Activated T-cell treated with anti-CD3 and anti-CD28 coated beads, Interleukin-2, amount 50 U/mL, for 72 hours (primary cell): ENCODE data around the gene SLC13A2. TPM values are rescaled to one million over a fixed set of nuclear protein-coding genes. Genes with fewer than 3 reads are reported as not detected.
"Not testable (repeated sequence)": the region's sequence is repeated elsewhere in the genome, so short reads cannot be mapped to it uniquely, and the experiment has no call there.

ENCODE experiments used
- ATAC-seq, 2 donors: fragments of 150-1000 bp; cut with Tn5 transposase; replicated peaks in 1 of 2; 2 replicates each; pipeline ENCODE4 v1.10.0; 2021; ENCODE audit warnings: moderate library complexity in 2 of 2, mild to moderate bottlenecking in 1 of 2
- DNase-seq, 2 donors: peaks; one replicate each; pipeline ENCODE4 v3.0.0; 2021 to 2022; ENCODE audit warnings: mixed read lengths in 1 of 2
- H3K27ac Mint-ChIP-seq: one replicate; pipeline ENCODE4 v1.8.0; 2022; ENCODE audit warnings: mild to moderate bottlenecking, moderate library complexity, mixed read lengths
- H3K27me3 Mint-ChIP-seq: one replicate; pipeline ENCODE4 v1.8.0; 2022; ENCODE audit warnings: low read depth, mixed read lengths
- H3K36me3 Mint-ChIP-seq, 2 donors: one replicate each; pipeline ENCODE4 v1.8.0; 2022; ENCODE audit warnings: mixed read lengths in 2 of 2, mild to moderate bottlenecking in 1 of 2; ENCODE audit not compliant: insufficient read depth in 2 of 2
- H3K4me1 Mint-ChIP-seq: one replicate; pipeline ENCODE4 v1.8.0; 2022; ENCODE audit warnings: low read depth, mixed read lengths
- H3K4me3 Mint-ChIP-seq, 2 donors: one replicate each; pipeline ENCODE4 v1.8.0; 2022; ENCODE audit warnings: mild to moderate bottlenecking in 2 of 2, mixed read lengths in 2 of 2, moderate library complexity in 2 of 2
- H3K9me3 Mint-ChIP-seq, 2 donors: one replicate each; pipeline ENCODE4 v1.8.0; 2022; ENCODE audit warnings: mixed read lengths in 2 of 2
- total RNA-seq, 2 donors: library from RNA; stranded (reverse); gene quantifications; one replicate each; pipeline ENCODE4 v1.2.3, GENCODE V29; 2022

Gene SLC13A2, protein sequence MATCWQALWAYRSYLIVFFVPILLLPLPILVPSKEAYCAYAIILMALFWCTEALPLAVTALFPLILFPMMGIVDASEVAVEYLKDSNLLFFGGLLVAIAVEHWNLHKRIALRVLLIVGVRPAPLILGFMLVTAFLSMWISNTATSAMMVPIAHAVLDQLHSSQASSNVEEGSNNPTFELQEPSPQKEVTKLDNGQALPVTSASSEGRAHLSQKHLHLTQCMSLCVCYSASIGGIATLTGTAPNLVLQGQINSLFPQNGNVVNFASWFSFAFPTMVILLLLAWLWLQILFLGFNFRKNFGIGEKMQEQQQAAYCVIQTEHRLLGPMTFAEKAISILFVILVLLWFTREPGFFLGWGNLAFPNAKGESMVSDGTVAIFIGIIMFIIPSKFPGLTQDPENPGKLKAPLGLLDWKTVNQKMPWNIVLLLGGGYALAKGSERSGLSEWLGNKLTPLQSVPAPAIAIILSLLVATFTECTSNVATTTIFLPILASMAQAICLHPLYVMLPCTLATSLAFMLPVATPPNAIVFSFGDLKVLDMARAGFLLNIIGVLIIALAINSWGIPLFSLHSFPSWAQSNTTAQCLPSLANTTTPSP
- not detected for total RNA-seq

DNA sequence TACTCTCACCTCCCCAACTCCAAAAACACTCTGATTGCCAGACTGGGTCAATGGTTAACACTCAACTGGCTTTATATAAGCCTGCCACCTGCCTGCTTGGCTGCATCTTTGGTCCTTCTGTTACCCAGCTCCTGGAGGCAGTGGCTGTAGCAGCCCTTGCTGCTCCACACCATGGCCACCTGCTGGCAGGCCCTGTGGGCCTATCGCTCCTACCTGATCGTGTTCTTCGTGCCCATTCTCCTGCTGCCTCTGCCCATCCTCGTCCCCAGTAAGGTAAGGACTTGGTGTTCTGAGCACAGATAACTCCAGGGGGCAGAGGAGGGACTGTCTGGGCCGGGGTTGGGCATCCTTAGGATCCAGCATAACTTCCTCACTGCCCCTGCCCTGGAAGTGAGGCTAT is at the start of gene SLC13A2:
SLC13A2 (plus strand) TSS at position 103 of the 400 bp plus-strand sequence; CDS start at position 172, 69 bp downstream.
- no peaks in the 10 kb centered on the region for H3K9me3 Mint-ChIP-seq
- DNase-seq (no peak), ATAC-seq (no peak)
- no peak within 1 kb of the TSS for H3K27ac Mint-ChIP-seq
- H3K27me3 Mint-ChIP-seq, result peaks cover 7% of the 10 kb centered on the region
- peaks cover 38% of the 10 kb centered on the region for H3K4me1 Mint-ChIP-seq
- no peak within 1 kb of the TSS for H3K4me3 Mint-ChIP-seq
- no peaks in the 10 kb centered on the region for H3K36me3 Mint-ChIP-seq

- H3K4me3 Mint-ChIP-seq, result no peak overlapping the region
- ATAC-seq (no peak), DNase-seq (no peak)
- no peaks in the 10 kb centered on the region for H3K9me3 Mint-ChIP-seq
- H3K27ac Mint-ChIP-seq, result no peak overlapping the region
- H3K36me3 Mint-ChIP-seq, result no peaks in the 10 kb centered on the region
- no peaks in the 10 kb centered on the region for H3K27me3 Mint-ChIP-seq
- H3K4me1 Mint-ChIP-seq, result no peaks in the 10 kb centered on the region
These were observed 48.2 kb upstream of the SLC13A2 start for GRCh38 chr17:28425206-28425605.

DNA sequence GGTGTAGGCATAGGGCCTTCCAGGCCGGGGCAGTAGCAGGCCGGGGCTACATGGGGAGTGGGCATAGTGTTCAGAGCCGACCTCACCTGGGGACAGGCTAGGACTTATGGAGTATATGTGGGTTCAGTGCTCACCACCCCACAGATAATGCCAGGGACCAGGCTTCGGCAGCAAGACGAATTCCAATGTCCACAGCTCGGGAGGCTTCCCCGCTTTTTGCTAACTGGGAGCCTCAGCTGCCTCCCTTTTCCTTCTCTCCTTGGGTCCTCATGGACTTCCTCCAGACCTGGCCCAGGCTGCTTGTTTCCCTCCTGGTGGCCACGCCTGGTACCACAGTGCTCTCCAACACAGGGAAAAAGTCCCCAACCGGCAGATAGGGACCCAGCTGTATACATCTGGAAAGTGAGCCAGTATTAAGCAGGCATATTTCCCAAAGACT is 47.3 kb upstream of the SLC13A2 start:
- DNase-seq (no peak), ATAC-seq (no peak)
- no peaks in the 10 kb centered on the region for H3K9me3 Mint-ChIP-seq
- no peaks in the 10 kb centered on the region for H3K36me3 Mint-ChIP-seq
- H3K4me1 Mint-ChIP-seq, result no peaks in the 10 kb centered on the region
- no peak overlapping the region for H3K27ac Mint-ChIP-seq
- peaks cover 6% of the 10 kb centered on the region for H3K27me3 Mint-ChIP-seq
- H3K4me3 Mint-ChIP-seq, result no peak overlapping the region

GRCh38 chr17:28427371-28427770 is 46.1 kb upstream of the SLC13A2 start:
- Mint-ChIP-seq H3K4me3 (no peak overlapping the region), H3K4me1 (no peaks in the 10 kb centered on the region), H3K27ac (no peak overlapping the region), H3K27me3 (peaks cover 6% of the 10 kb centered on the region), H3K9me3 (no peaks in the 10 kb centered on the region), H3K36me3 (no peaks in the 10 kb centered on the region)
- ATAC-seq (no peak), DNase-seq (no peak)

DNA sequence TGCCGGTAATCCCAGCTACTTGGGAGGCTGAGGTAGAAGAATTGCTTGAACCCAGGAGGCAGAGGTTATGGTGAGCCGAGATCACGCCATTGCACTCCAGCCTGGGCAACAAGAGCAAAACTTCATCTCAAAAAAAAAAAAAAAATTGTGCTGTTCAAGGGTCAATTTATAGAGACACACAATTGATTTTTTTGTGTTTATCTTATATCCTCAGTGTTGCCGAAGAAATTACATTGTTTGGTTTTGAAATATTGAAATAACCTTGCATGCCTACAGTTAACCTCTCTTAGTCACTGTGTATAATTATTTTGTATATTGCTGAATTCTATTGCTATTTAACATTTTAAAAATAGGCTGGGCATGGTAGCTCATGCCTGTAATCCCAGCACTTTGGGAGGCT is 45.5 kb upstream of the SLC13A2 start:
- not testable (repeated sequence) for H3K27me3 Mint-ChIP-seq, H3K4me1 Mint-ChIP-seq, H3K36me3 Mint-ChIP-seq, ATAC-seq, H3K27ac Mint-ChIP-seq, DNase-seq, H3K4me3 Mint-ChIP-seq, H3K9me3 Mint-ChIP-seq

GRCh38 chr17:28433721-28434120 is 39.7 kb upstream of the SLC13A2 start:
- H3K36me3 Mint-ChIP-seq, result no peaks in the 10 kb centered on the region
- H3K4me1 Mint-ChIP-seq, result no peaks in the 10 kb centered on the region
- DNase-seq, result no peak
- H3K27ac Mint-ChIP-seq, result no peak overlapping the region
- no peaks in the 10 kb centered on the region for H3K9me3 Mint-ChIP-seq
- no peak overlapping the region for H3K4me3 Mint-ChIP-seq
- ATAC-seq, result no peak
- peaks cover 11% of the 10 kb centered on the region for H3K27me3 Mint-ChIP-seq

- not testable (repeated sequence) for H3K4me1 Mint-ChIP-seq, H3K36me3 Mint-ChIP-seq, H3K27ac Mint-ChIP-seq, H3K4me3 Mint-ChIP-seq, H3K9me3 Mint-ChIP-seq, DNase-seq, ATAC-seq
- H3K27me3 Mint-ChIP-seq, result peaks cover 11% of the 10 kb centered on the region
These were observed 39.1 kb upstream of the SLC13A2 start for GRCh38 chr17:28434326-28434725.

DNA sequence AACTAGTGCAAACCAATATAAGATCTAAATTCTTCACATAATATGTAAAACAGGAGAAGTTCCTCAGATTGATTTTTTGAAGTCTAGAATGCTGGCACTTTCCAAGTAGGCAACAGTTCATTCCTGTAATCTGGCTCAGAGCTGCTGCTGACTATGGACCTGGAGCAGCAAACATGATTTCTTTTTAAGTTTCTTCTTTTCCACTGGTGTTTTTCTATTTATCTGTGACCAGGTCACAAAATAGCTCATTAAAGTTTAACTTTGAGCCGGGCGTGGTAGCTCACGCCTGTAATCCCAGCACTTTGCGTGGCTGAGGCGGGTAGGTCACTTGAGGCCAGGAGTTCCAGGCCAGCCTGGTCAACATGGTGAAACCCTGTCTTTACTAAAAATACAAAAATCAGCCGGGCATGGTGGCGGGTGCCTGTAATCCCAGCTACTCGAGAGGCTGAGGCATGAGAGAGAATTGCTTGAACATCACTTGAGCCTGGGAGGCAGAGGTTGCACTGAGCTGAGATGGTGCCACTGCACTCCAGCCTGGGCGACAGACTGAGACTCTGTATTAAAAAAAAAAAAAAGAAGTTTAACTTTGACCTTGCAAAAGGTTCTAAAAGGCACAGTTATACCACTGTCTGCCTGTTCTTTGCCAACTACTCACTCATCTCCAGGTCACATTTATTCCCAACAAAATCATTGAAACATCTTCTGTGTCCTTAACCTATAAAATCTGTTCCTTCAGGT is 29.4 kb upstream of the SLC13A2 start:
- Mint-ChIP-seq H3K4me1 (no peaks in the 10 kb centered on the region), H3K9me3 (no peaks in the 10 kb centered on the region), H3K36me3 (no peaks in the 10 kb centered on the region), H3K27me3 (peaks cover 13% of the 10 kb centered on the region), H3K4me3 (no peak overlapping the region), H3K27ac (no peak overlapping the region)
- ATAC-seq, result no peak
- DNase-seq, result no peak

DNA sequence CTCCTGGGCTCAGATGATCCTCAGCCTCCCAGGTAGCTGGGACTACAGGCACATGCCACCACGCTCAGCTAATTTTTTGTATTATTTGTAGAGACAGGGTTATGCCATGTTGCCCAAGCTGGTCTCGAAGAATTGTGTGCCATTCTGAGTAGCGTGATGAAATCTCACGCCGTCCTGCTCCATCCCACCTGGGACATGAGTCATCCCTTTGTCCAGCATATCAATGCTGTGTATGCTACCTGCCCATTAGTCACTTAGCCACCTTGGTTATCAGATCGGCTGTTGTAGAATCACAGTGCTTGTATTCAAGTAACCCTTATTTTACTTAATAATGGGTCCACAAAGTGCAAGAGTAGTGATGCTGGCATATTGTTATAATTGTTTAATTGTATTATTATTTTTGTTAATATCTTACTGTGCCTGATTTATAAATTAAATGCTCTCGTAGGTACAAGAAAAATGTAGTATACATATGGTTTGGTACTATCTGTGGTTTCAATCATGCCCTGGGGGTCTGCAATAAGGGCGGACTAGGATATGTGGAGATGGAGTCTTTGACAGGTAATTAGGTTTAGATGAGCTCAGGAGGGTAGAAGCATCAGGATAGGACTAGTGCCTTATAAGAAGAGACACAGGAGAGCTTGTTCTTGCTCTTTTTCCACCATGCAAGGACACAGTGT is 26.6 kb upstream of the SLC13A2 start:
- Mint-ChIP-seq H3K27ac (no peak overlapping the region), H3K4me3 (no peak overlapping the region), H3K9me3 (peaks cover 0 to 5% of the 10 kb centered on the region in 2 donors), H3K36me3 (no peaks in the 10 kb centered on the region), H3K27me3 (peaks cover 9% of the 10 kb centered on the region), H3K4me1 (no peaks in the 10 kb centered on the region)
- no peak for DNase-seq
- ATAC-seq, result no peak

DNA sequence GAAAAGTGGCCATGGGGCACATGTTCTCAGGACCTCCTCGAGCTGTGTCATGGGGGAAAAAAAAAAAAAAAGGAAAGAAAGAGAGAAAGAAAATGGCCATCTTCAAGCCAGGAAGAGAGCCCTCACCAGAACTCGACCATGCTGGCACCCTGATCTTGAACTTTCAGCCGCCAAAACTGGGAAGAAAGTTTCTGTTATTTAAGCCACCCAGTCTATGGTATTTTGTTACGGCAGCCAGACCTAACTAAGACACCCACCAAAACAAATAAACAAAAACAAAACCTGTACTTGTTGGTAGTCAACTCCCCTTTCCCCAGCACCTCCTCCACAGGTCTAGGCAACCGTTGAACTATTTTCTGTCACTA is 26.1 kb upstream of the SLC13A2 start:
- Mint-ChIP-seq H3K27ac (no peak overlapping the region), H3K36me3 (no peaks in the 10 kb centered on the region), H3K4me3 (no peak overlapping the region), H3K9me3 (peaks cover 0 to 5% of the 10 kb centered on the region in 2 donors), H3K27me3 (peaks cover 9% of the 10 kb centered on the region), H3K4me1 (no peaks in the 10 kb centered on the region)
- no peak for DNase-seq
- no peak for ATAC-seq

DNA sequence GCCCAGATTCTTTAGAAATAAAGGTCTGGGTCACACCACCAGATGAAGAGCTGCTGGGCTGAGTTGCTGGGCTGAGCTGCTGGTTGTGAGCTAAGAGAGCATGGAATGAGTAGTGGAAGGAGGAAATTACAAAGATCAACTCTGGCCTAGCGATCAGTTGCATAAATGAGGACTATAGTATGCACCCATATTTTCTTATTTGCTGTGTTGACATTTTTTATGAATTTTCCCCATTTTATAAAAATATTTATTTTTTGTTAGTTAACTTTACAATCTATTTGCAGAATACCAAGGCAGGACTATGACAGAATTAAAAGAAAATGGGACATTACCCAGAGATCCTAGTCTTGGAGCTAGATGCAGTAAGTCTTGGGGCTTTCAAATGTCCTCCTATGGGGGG is 23.6 kb upstream of the SLC13A2 start:
- DNase-seq, result no peak
- Mint-ChIP-seq H3K4me3 (no peak overlapping the region), H3K27ac (no peak overlapping the region), H3K27me3 (peaks cover 19% of the 10 kb centered on the region), H3K36me3 (no peaks in the 10 kb centered on the region), H3K4me1 (no peaks in the 10 kb centered on the region), H3K9me3 (peaks cover 0 to 5% of the 10 kb centered on the region in 2 donors)
- no peak for ATAC-seq

GRCh38 chr17:28457890-28458289 is 15.6 kb upstream of the SLC13A2 start:
- H3K27ac Mint-ChIP-seq, result no peak overlapping the region
- no peak overlapping the region for H3K4me3 Mint-ChIP-seq
- no peaks in the 10 kb centered on the region for H3K4me1 Mint-ChIP-seq
- DNase-seq (no peak), ATAC-seq (no peak)
- H3K9me3 Mint-ChIP-seq, result no peaks in the 10 kb centered on the region
- peaks cover 0 to 2% of the 10 kb centered on the region in 2 donors for H3K36me3 Mint-ChIP-seq
- H3K27me3 Mint-ChIP-seq, result peaks cover 6% of the 10 kb centered on the region

GRCh38 chr17:28458881-28459280 is 14.6 kb upstream of the SLC13A2 start:
- not testable (repeated sequence) for H3K27me3 Mint-ChIP-seq, H3K27ac Mint-ChIP-seq, H3K4me3 Mint-ChIP-seq, H3K4me1 Mint-ChIP-seq, H3K36me3 Mint-ChIP-seq, DNase-seq, ATAC-seq, H3K9me3 Mint-ChIP-seq
